ENCODE data around the gene PKP3. TPM values are rescaled to one million over a fixed set of nuclear protein-coding genes. Genes with fewer than 3 reads are reported as not detected.

PKP3 gene
- total RNA-seq, 2 experiments from 2014 or later = not detected

DNA sequence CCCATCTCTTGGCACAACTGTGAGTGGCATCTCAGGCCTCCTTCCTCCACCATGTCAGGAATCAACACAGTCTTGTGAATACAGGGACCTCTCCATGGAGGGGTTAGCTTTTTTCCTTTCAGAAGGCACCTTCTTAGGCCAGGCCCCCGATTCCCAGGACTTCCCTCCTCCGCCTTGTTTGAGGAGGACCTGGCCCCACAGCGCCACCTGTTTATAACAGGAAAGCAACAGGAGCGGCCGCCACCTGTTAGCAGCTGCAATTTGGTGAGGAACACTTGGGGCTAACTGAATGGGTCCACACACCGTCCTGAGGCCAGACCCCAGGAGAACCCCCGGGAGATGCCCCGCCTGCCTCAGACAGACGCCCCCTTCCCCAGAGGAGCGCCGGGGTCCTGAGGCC lies 3.8 kb upstream of the PKP3 start:
- Histone ChIP-seq H3K36me3 (ENCODE audit: insufficient read depth, low read length) (no peaks in the 10 kb centered on the region), H3K9me2 (ENCODE audit: insufficient read depth, low read length) (no peaks in the 10 kb centered on the region), H2AFZ (ENCODE audit: low read length) (no peak overlapping the region), H3K4me3 (ENCODE audit: low read depth, low read length, poor library complexity, severe bottlenecking) (no peak overlapping the region), H3K4me2 (ENCODE audit: low read length) (no peak overlapping the region), H3K27ac (ENCODE audit: low read depth, low read length, poor library complexity, severe bottlenecking) (no peak overlapping the region), H3K79me2 (ENCODE audit: insufficient read depth, low read depth, low read length) (no peaks in the 10 kb centered on the region), H3K4me1 (ENCODE audit: insufficient read depth, low read length, poor library complexity, severe bottlenecking) (no peaks in the 10 kb centered on the region), H3K9me3 (ENCODE audit: low read length) (no peaks in the 10 kb centered on the region), H4K20me1 (ENCODE audit: insufficient read depth, low read length) (no peaks in the 10 kb centered on the region)
- no peak for TF ChIP-seq EZH2phosphoT487 (IDR thresholded peaks at IDR 0.05; ENCODE audit: borderline replicate concordance, low read depth, low read length)
- TF ChIP-seq CTCF (conservative IDR thresholded peaks at IDR 0.05; ENCODE audit: low read length) = peak; percentile 36; the same call in 1 of the 2 replicates
- ChIA-PET POLR2A (no interaction called here), CTCF (ENCODE audit: unreplicated experiment) (no interaction called here)
- no TSS peak for BruUV-seq (replicated peaks)
- no peak for DNase-seq (ENCODE audit: low spot score)
- intact Hi-C loops (cut with micrococcal nuclease; ENCODE audit: unreplicated experiment) = no loop called here

DNA sequence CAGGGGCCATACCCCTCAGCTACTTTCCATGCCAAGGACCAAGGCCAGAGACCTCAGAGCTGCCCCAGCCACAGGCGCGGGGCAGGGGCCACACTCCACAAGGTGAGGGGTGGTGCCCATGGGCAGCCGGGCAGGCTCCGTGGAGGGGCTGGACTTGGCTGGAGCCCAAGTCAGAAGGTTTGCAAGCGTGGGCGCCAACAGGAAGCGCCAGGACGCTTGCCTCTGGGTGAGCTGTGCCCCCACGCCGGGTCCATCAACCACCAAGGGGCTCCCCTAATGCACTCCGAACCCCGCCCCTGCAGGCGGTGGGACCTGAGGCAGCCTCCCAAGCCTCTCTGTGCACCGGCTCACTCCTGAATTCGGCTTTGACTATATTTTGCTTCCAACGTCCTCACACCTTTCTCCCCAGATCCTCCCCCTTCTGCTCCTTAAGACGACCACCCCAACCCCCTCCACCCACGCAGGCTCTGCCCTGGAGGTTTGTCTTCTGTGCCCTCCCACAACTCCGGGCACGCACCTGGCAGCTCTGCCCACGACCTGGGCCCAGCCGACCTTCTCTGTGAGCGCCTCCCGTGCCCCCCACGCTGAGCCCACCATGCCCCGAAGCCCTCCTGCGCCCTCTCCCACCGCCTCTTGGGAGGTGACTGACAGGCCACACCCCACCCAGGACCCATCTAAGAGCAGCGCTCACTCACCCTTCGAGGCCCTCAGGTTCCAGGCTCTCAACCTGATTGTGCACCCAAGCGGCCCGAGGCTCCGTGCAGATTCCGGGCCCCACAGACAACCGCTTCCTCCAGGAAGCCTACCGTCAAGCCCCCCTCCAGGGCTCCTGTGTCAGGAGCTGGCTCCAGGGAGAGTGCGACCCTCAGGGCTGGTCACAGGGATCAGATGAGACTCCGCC lies 2.6 kb upstream of the PKP3 start:
- Histone ChIP-seq H4K20me1 (ENCODE audit: insufficient read depth, low read length) (no peaks in the 10 kb centered on the region), H3K4me1 (ENCODE audit: insufficient read depth, low read length, poor library complexity, severe bottlenecking) (no peaks in the 10 kb centered on the region), H2AFZ (ENCODE audit: low read length) (no peak overlapping the region), H3K79me2 (ENCODE audit: insufficient read depth, low read depth, low read length) (no peaks in the 10 kb centered on the region), H3K9me2 (ENCODE audit: insufficient read depth, low read length) (no peaks in the 10 kb centered on the region), H3K4me3 (ENCODE audit: low read depth, low read length, poor library complexity, severe bottlenecking) (no peak overlapping the region), H3K9me3 (ENCODE audit: low read length) (no peaks in the 10 kb centered on the region), H3K27ac (ENCODE audit: low read depth, low read length, poor library complexity, severe bottlenecking) (no peak overlapping the region), H3K4me2 (ENCODE audit: low read length) (no peak overlapping the region), H3K36me3 (ENCODE audit: insufficient read depth, low read length) (no peaks in the 10 kb centered on the region)
- no peak for DNase-seq (ENCODE audit: low spot score)
- intact Hi-C loops (cut with micrococcal nuclease; ENCODE audit: unreplicated experiment) = no loop called here
- POLR2A ChIA-PET = no interaction called here
- TF ChIP-seq CTCF (conservative IDR thresholded peaks at IDR 0.05; ENCODE audit: low read length) = no peak
- TF ChIP-seq EZH2phosphoT487 (IDR thresholded peaks at IDR 0.05; ENCODE audit: borderline replicate concordance, low read depth, low read length) = no peak
- CTCF ChIA-PET (ENCODE audit: unreplicated experiment) = no interaction called here
- no TSS peak for BruUV-seq (replicated peaks)
